H1 (cell line): ENCODE results near the gene TMEM238. TPM values are rescaled to one million over a fixed set of nuclear protein-coding genes. Genes with fewer than 3 reads are reported as not detected.

Experiments
- CTCF ChIA-PET: fragments of 300-600 bp; sonication (Branson Sonifier 250); formaldehyde crosslinking; loops from one replicate; lab custom pipeline; 2021; ENCODE audit not compliant: partially characterized antibody; lab: Charles Lee
- POLR2A ChIA-PET: fragments of 300-600 bp; sonication (Branson Sonifier 250); formaldehyde crosslinking; loops from one replicate; lab custom pipeline; 2021; ENCODE audit warnings: inconsistent platforms; ENCODE audit not compliant: partially characterized antibody; lab: Charles Lee
- DNase-seq, 2 experiments: peaks; one replicate each; pipeline versions ENCODE4 v3.0.0 to v3.0.0-alpha.2; 2010 to 2022; ENCODE audit warnings: low spot score in 2 of 2, low read depth in 1 of 2, mixed read lengths in 1 of 2
- FAIRE-seq: peaks from 2 replicates; lab custom pipeline; 2011; peaks lifted over from hg19 to GRCh38; lab: Jason Lieb, UNC
- H2AFZ ChIP-seq: 2 replicates; pipeline ENCODE4 v1.8.1; 2012; ENCODE audit warnings: low read length, inconsistent platforms
- H2AK5ac ChIP-seq: 2 replicates; pipeline ENCODE4 v1.6.1; 2013; ENCODE audit warnings: low read depth, low read length
- H2BK120ac ChIP-seq: replicated peaks from 2 replicates; pipeline ENCODE3; 2013; ENCODE audit warnings: low read depth, low read length, inconsistent platforms
- H2BK12ac ChIP-seq: 2 replicates; pipeline ENCODE4 v1.6.1; 2013; ENCODE audit warnings: low read depth, low read length
- H2BK15ac ChIP-seq: 2 replicates; pipeline ENCODE4 v1.6.1; 2013; ENCODE audit warnings: low read length
- H2BK20ac ChIP-seq: 2 replicates; pipeline ENCODE4 v1.6.1; 2013; ENCODE audit warnings: low read length
- H2BK5ac ChIP-seq: 2 replicates; pipeline ENCODE4 v1.6.1; 2013; ENCODE audit warnings: low read depth, low read length
- H3K14ac ChIP-seq: 2 replicates; pipeline ENCODE4 v1.6.1; 2013; ENCODE audit warnings: inconsistent platforms; ENCODE audit not compliant: insufficient read length
- H3K18ac ChIP-seq: 2 replicates; pipeline ENCODE4 v1.6.1; 2013; ENCODE audit warnings: low read length; ENCODE audit errors: extremely low read depth
- H3K23ac ChIP-seq: 2 replicates; pipeline ENCODE4 v1.6.1; 2013; ENCODE audit warnings: inconsistent platforms; ENCODE audit not compliant: insufficient read length
- H3K23me2 ChIP-seq: 2 replicates; pipeline ENCODE4 v1.6.1; 2013; ENCODE audit warnings: low read depth, low read length
- H3K27ac ChIP-seq: 2 replicates; pipeline ENCODE4 v1.6.1; 2011; ENCODE audit warnings: low read depth, low read length, inconsistent platforms
- H3K27me3 ChIP-seq, 4 experiments: replicated peaks in 1 of 4; 1 replicate in 1 of 4; 2 replicates in 3 of 4; pipeline versions ENCODE4 v1.6.1 to v1.8.1; 2011 to 2013; ENCODE audit warnings: low read length in 3 of 4, mild to moderate bottlenecking in 3 of 4, inconsistent platforms in 2 of 4, mixed read lengths in 2 of 4, moderate library complexity in 1 of 4; ENCODE audit not compliant: control insufficient read depth in 3 of 4, insufficient read depth in 3 of 4; ENCODE audit errors: extremely low read depth in 1 of 4
- H3K36me3 ChIP-seq, 4 experiments: 2 replicates each; pipeline versions ENCODE4 v1.6.1 to v1.8.1; 2011 to 2013; ENCODE audit warnings: mild to moderate bottlenecking in 4 of 4, low read length in 3 of 4, moderate library complexity in 2 of 4, control low read depth in 1 of 4, inconsistent platforms in 1 of 4; ENCODE audit not compliant: insufficient read depth in 4 of 4, control insufficient read depth in 2 of 4
- H3K4ac ChIP-seq: replicated peaks from 2 replicates; pipeline ENCODE3; 2013; ENCODE audit warnings: low read length, low read depth, mixed read lengths, inconsistent platforms; ENCODE audit not compliant: insufficient read length
- H3K4me1 ChIP-seq, 4 experiments: replicated peaks in 1 of 4; 1 replicate in 1 of 4; 2 replicates in 3 of 4; pipeline versions ENCODE4 v1.6.1 to v1.8.1; 2011 to 2013; ENCODE audit warnings: low read length in 3 of 4, inconsistent platforms in 2 of 4, mixed read lengths in 1 of 4; ENCODE audit not compliant: insufficient read depth in 4 of 4, control insufficient read depth in 3 of 4
- H3K4me2 ChIP-seq, 2 experiments: 2 replicates each; pipeline versions ENCODE4 v1.6.1 to v1.8.1; 2011 to 2013; ENCODE audit warnings: low read depth in 2 of 2, low read length in 2 of 2, control low read depth in 1 of 2, inconsistent platforms in 1 of 2, mild to moderate bottlenecking in 1 of 2; ENCODE audit not compliant: insufficient read depth in 1 of 2
- H3K4me3 ChIP-seq, 4 experiments: fragments of 200-600, 300-600 bp in 1 of 4; sonication (generic), shearing (Covaris generic), sonication (Bioruptor Twin) in 1 of 4; 2 replicates each; pipeline versions ENCODE4 v1.5.1 to v1.8.1; 2011 to 2016; ENCODE audit warnings: low read length in 4 of 4, low read depth in 3 of 4, control low read depth in 2 of 4, inconsistent platforms in 2 of 4, mild to moderate bottlenecking in 2 of 4, mixed read lengths in 1 of 4, moderate library complexity in 1 of 4; ENCODE audit not compliant: insufficient read depth in 2 of 4; ENCODE audit errors: extremely low read depth in 1 of 4
- H3K56ac ChIP-seq: replicated peaks from 2 replicates; pipeline ENCODE3; 2013; ENCODE audit warnings: low read depth, mild to moderate bottlenecking, mixed read lengths, low read length, inconsistent platforms; ENCODE audit not compliant: insufficient read length
- H3K79me1 ChIP-seq: 2 replicates; pipeline ENCODE4 v1.6.1; 2013; ENCODE audit warnings: low read depth, low read length, control low read depth
- H3K79me2 ChIP-seq, 2 experiments: 2 replicates each; pipeline versions ENCODE4 v1.6.1 to v1.8.1; 2012 to 2013; ENCODE audit warnings: low read length in 2 of 2, mild to moderate bottlenecking in 2 of 2, inconsistent platforms in 1 of 2; ENCODE audit not compliant: insufficient read depth in 2 of 2, control insufficient read depth in 1 of 2
- H3K9ac ChIP-seq, 4 experiments: replicated peaks in 1 of 4; 1 replicate in 1 of 4; 2 replicates in 3 of 4; pipeline versions ENCODE4 v1.6.1 to v1.8.1; 2011 to 2013; ENCODE audit warnings: low read depth in 3 of 4, low read length in 3 of 4, control low read depth in 2 of 4, mild to moderate bottlenecking in 2 of 4, moderate library complexity in 2 of 4, inconsistent platforms in 1 of 4; ENCODE audit errors: extremely low read depth in 1 of 4
- H3K9me3 ChIP-seq, 2 experiments: 2 replicates each; pipeline versions ENCODE4 v1.6.1 to v1.8.1; 2012 to 2013; ENCODE audit warnings: mild to moderate bottlenecking in 2 of 2, moderate library complexity in 2 of 2, control low read depth in 1 of 2, inconsistent platforms in 1 of 2, low read depth in 1 of 2, low read length in 1 of 2, mixed read lengths in 1 of 2; ENCODE audit not compliant: insufficient read depth in 2 of 2
- H4K20me1 ChIP-seq, 2 experiments: replicated peaks in 1 of 2; 2 replicates each; pipeline versions ENCODE3 to v1.8.1; 2011 to 2013; ENCODE audit warnings: inconsistent platforms in 2 of 2, low read length in 2 of 2, mild to moderate bottlenecking in 1 of 2; ENCODE audit not compliant: insufficient read depth in 2 of 2, control insufficient read depth in 1 of 2
- H4K5ac ChIP-seq: 2 replicates; pipeline ENCODE4 v1.6.1; 2013; ENCODE audit warnings: low read length, low read depth, mixed read lengths, inconsistent platforms; ENCODE audit not compliant: insufficient read length
- H4K8ac ChIP-seq: 2 replicates; pipeline ENCODE4 v1.8.0; 2013; ENCODE audit warnings: mild to moderate bottlenecking, moderate library complexity, low read length, inconsistent platforms; ENCODE audit not compliant: insufficient read depth; ENCODE audit errors: extremely low read depth
- H4K91ac ChIP-seq: replicated peaks from 2 replicates; pipeline ENCODE3; 2013; ENCODE audit warnings: low read length, mixed read lengths, inconsistent platforms; ENCODE audit not compliant: insufficient read length
- ASH2L ChIP-seq: fragments of 200-600, 300-600 bp; sonication (generic); IDR thresholded peaks from one replicate; pipeline ENCODE4 v1.7.1; 2017; ENCODE audit warnings: low read length
- EP300 ChIP-seq, 2 experiments: IDR thresholded peaks; 1 replicate in 1 of 2; 2 replicates in 1 of 2; pipeline ENCODE4 v1.6.1; 2011 to 2012; ENCODE audit warnings: low read depth in 2 of 2, low read length in 2 of 2, mild to moderate bottlenecking in 2 of 2, borderline replicate concordance in 1 of 2, inconsistent platforms in 1 of 2, moderate library complexity in 1 of 2
- RAD21 ChIP-seq, 2 experiments: IDR thresholded peaks in 1 of 2; conservative IDR thresholded peaks in 1 of 2; 2 replicates each; pipeline ENCODE4 v1.6.1; 2011; ENCODE audit warnings: low read depth in 2 of 2, low read length in 2 of 2, improper control_type of control experiment in 1 of 2, inconsistent platforms in 1 of 2, mild to moderate bottlenecking in 1 of 2, moderate library complexity in 1 of 2
- TAF1 ChIP-seq: IDR thresholded peaks from 2 replicates; pipeline ENCODE4 v1.6.1; 2011; ENCODE audit warnings: mild to moderate bottlenecking, low read depth, low read length
- WGBS, 2 experiments: shearing (Covaris generic) in 1 of 2; methylation state at CpG; one replicate each; pipeline versions ENCODE4 v1.1.6 to v1.1.7; 2013 to 2015; ENCODE audit warnings: low lambda C conversion rate in 2 of 2, mixed read lengths in 2 of 2, inconsistent platforms in 1 of 2, low coverage in 1 of 2, missing lambda C conversion rate in 1 of 2; ENCODE audit not compliant: insufficient replicate concordance in 2 of 2, insufficient coverage in 1 of 2, insufficient read length in 1 of 2; ENCODE audit errors: extremely low coverage in 1 of 2, missing lambda C conversion rate in 1 of 2; 5-methylcytosine and 5-hydroxymethylcytosine counted together
- polyA plus RNA-seq, 7 experiments: library from polyadenylated mRNA; depleted of rRNA in 3 of 7; stranded (reverse) in 5 of 7; unstranded in 2 of 7; fragments of >200 nt in 5 of 7; fragments of 200-250 nt in 2 of 7; gene quantifications; 1 replicate in 5 of 7; 2 replicates in 1 of 7; 4 replicates in 1 of 7; pipeline versions ENCODE4 v1.2.1 to v1.2.3, GENCODE V29; 2011 to 2013; ENCODE audit warnings: missing spikeins in 2 of 7, mixed read lengths in 2 of 7
- total RNA-seq: library from RNA; stranded (reverse); fragmentation: NEBNext Ultra II Directional; extraction: Animal tissue kit (Norgen Biotek cat#: 25700); gene quantifications from 2 replicates; pipeline ENCODE4 v1.2.1, GENCODE V29; 2021

TMEM238 gene
- total and polyA plus RNA-seq, 2 of the 8 experiments (the other 6 are each of a cell fraction or from before 2014, with no cell fraction given) = 0.53 to 3.8 TPM

- DNase-seq = no peak
- TF ChIP-seq ASH2L (no peak), RAD21 (IDR thresholded peaks at IDR 0.05 in 1 of 2, conservative IDR thresholded peaks at IDR 0.05 in 1 of 2; ENCODE audit: low read depth in 2 of 2, low read length in 2 of 2) (no peak), TAF1 (no peak), EP300 (IDR thresholded peaks at IDR 0.05; ENCODE audit: borderline replicate concordance in 1 of 2, low read depth in 2 of 2, low read length in 2 of 2) (no peak)
- TF ChIP-seq, all 59 proteins: peak for 0
- no peak overlapping the region for H2AFZ ChIP-seq
- H3K4me1 ChIP-seq = peaks cover 0 to 20% (median 13%) of the 10 kb centered on the region in 4 experiments; a peak in 6 of 7 replicates
- H2BK120ac ChIP-seq = no peak overlapping the region
- no peak overlapping the region for H2BK12ac ChIP-seq
- H3K23ac ChIP-seq = no peak overlapping the region
- 92% methylated on average over 5 of the region's 5 CpGs; no CpG with 5 or more reads in 1 of the 2 experiments for WGBS, 2 experiments
- H2BK20ac ChIP-seq = no peak overlapping the region
- peaks cover 0 to 3% (median under 1%) of the 10 kb centered on the region in 4 experiments; a peak in 2 of 7 replicates for H3K27me3 ChIP-seq
- H2AK5ac ChIP-seq = no peak overlapping the region
- peaks cover 15% of the 10 kb centered on the region for H3K79me1 ChIP-seq
- peaks cover 12 to 33% of the 10 kb centered on the region in 2 experiments for H3K79me2 ChIP-seq
- no peak overlapping the region for H3K4ac ChIP-seq
- no peak overlapping the region for H4K5ac ChIP-seq
- H3K36me3 ChIP-seq = peaks cover 25 to 58% (median 48%) of the 10 kb centered on the region in 4 experiments
- no peaks in the 10 kb centered on the region; a peak in 1 of 4 replicates for H3K9me3 ChIP-seq
- ChIA-PET CTCF (interaction anchor here (0.6 to 2.2 kb wide), 5 partner anchors 12 to 114 kb away, joined by 3 to 8 read pairs (median 3); partner anchors contain the start of gene TMEM238), POLR2A (interaction anchor here (0.6 to 34.6 kb wide), 23 partner anchors 7 to 265 kb away, joined by 3 to 874 read pairs (median 5); partner anchors contain the start of genes COX6B2, RPL28, TMEM190 and TMEM238)
- peak overlapping the region in 1 of 4 experiments; percentile 18; a peak in 3 of 7 replicates for H3K9ac ChIP-seq
- no peak for FAIRE-seq
- H4K8ac ChIP-seq = no peak overlapping the region
- H3K23me2 ChIP-seq = peaks cover 13% of the 10 kb centered on the region
- no peak overlapping the region for H3K56ac ChIP-seq
- no peak overlapping the region for H4K91ac ChIP-seq
- H4K20me1 ChIP-seq = peaks cover 37 to 40% of the 10 kb centered on the region in 2 experiments
- H3K4me2 ChIP-seq = peak overlapping the region; percentile 88 to 99
- H2BK15ac ChIP-seq = no peak overlapping the region
- no peak overlapping the region for H3K18ac ChIP-seq
- peak overlapping the region; percentile 27 to 98 (median 72); a peak in 5 of 8 replicates for H3K4me3 ChIP-seq
- H3K27ac ChIP-seq = no peak overlapping the region
- no peak overlapping the region for H3K14ac ChIP-seq
- H2BK5ac ChIP-seq = 0 out of 2 replicates have a peak overlapping the region, but pooled peaks have one; percentile 44
These were observed 21.5 kb upstream of the TMEM238 start for GRCh38 chr19:55405638-55406037.
